Muscle of leg (tissue), 11 donors: Measurements from ENCODE around the gene CDCA7. TPM values are rescaled to one million over a fixed set of nuclear protein-coding genes. Genes with fewer than 3 reads are reported as not detected.
A peak's percentile ranks its signal among the peaks of the same experiment; 100 is the strongest.

ENCODE experiments used
- DNase-seq: peaks from one replicate; pipeline ENCODE4 v3.0.0; 2013
- H3K27ac ChIP-seq: one replicate; pipeline ENCODE4 v1.5.1; 2013; ENCODE audit warnings: mild to moderate bottlenecking, low read length, control low read depth
- H3K27me3 ChIP-seq: one replicate; pipeline ENCODE4 v1.6.1; 2013; ENCODE audit warnings: low read length; ENCODE audit not compliant: control insufficient read depth, insufficient read depth
- H3K36me3 ChIP-seq: one replicate; pipeline ENCODE4 v1.6.1; 2013; ENCODE audit warnings: low read length; ENCODE audit not compliant: control insufficient read depth, insufficient read depth
- H3K4me1 ChIP-seq: one replicate; pipeline ENCODE4 v1.6.1; 2013; ENCODE audit warnings: low read length; ENCODE audit not compliant: control insufficient read depth, insufficient read depth
- H3K4me3 ChIP-seq: one replicate; pipeline ENCODE4 v1.5.1; 2013; ENCODE audit warnings: low read length, control low read depth
- H3K9me3 ChIP-seq: replicated peaks from 2 replicates; pipeline ENCODE4 v1.6.1; 2013; ENCODE audit warnings: low read depth, low read length; ENCODE audit not compliant: control insufficient read depth
- WGBS: methylation state at CpG from one replicate; pipeline ENCODE4 v1.1.5; 2013; ENCODE audit warnings: missing lambda C conversion rate; ENCODE audit not compliant: insufficient coverage; 5-methylcytosine and 5-hydroxymethylcytosine counted together
- polyA plus RNA-seq, 8 donors: library from polyadenylated mRNA; unstranded; fragments of 120-200 nt; gene quantifications; one replicate each; pipeline versions ENCODE4 v1.2.1 to v1.2.3, GENCODE V29; 2013; ENCODE audit warnings: inconsistent platforms in 1 of 8, low replicate concordance in 1 of 8; ENCODE audit not compliant: insufficient read length in 8 of 8, insufficient read depth in 1 of 8
- total RNA-seq: library from RNA; stranded (reverse); fragments of 120-200 nt; gene quantifications from one replicate; pipeline ENCODE4 v1.2.4, GENCODE V29; 2013

Gene CDCA7
- total and polyA plus RNA-seq, 9 donors: 7.8 to 24.2 (median 19.6) TPM

- Histone ChIP-seq H3K9me3 (no peaks in the 10 kb centered on the region), H3K4me3 (no peak overlapping the region), H3K4me1 (peaks cover 23% of the 10 kb centered on the region), H3K27me3 (peaks cover 4% of the 10 kb centered on the region), H3K27ac (no peak overlapping the region), H3K36me3 (no peaks in the 10 kb centered on the region)
- no peak for DNase-seq
- 84% methylated on average over 2 of the region's 4 CpGs for WGBS
Observed at GRCh38 chr2:173397539-173397938, 42.9 kb downstream of the CDCA7 start.

- Histone ChIP-seq H3K36me3 (no peaks in the 10 kb centered on the region), H3K4me3 (no peak overlapping the region), H3K4me1 (peaks cover 20% of the 10 kb centered on the region), H3K27ac (no peak overlapping the region), H3K27me3 (peaks cover 9% of the 10 kb centered on the region), H3K9me3 (no peaks in the 10 kb centered on the region)
- WGBS: 76% methylated on average over 2 of the region's 4 CpGs
- no peak for DNase-seq
Observed at GRCh38 chr2:173399229-173399628, 44.6 kb downstream of the CDCA7 start.

DNA sequence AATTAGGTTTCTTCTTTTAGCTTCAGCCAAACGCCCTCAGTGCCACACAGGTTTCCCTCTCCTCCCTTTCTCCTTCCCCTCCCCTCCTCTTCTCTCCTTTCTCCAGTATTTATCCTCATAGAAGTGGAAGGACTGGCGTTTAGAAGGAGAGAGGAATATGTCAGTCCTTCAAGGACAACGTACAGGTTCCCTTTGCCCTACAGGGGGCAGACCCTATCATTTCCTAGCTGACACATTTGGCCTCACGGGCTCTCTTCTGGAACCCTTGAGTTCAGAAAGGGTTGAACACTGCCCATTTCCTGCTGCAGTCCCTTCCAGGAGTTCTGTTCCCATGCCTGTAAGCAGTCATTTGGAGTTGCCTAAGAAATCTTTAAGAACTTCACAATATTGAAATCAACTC, 46.1 kb downstream of the CDCA7 start:
- Histone ChIP-seq H3K4me1 (peaks cover 15% of the 10 kb centered on the region), H3K27me3 (peaks cover 9% of the 10 kb centered on the region), H3K9me3 (no peaks in the 10 kb centered on the region), H3K36me3 (no peaks in the 10 kb centered on the region), H3K4me3 (no peak overlapping the region), H3K27ac (no peak overlapping the region)
- WGBS: 33% methylated on average over 1 of the region's 4 CpGs
- DNase-seq: no peak

DNA sequence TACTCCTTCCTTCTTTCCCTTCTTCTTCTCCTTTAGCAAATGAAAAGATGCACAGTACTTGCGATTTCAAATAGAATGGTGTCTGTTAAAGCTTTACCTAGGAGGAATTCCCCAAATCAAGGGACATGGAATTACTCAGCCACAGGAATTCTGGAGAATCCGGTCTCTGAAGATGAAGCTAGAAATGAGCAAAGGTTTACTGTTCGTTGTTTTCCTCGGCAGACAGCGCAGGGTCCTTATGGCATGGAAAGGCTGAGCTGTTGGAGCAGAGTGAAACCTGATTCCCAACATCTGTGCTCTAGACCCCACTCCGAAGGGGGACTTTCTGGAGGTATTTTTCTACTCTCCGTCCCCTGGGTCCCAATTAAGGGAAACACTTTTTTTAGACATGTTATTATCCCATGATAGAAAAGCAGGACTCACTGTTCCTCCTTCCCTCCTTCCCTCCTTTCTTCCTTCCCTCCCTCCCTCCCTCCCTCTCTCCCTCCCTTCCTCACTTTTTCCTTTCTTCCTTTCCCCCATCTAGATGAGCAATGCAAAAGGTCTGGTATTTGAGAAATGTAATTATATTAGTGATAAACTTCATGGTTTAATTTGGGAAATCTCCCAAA, 47.1 kb downstream of the CDCA7 start:
- H3K4me1 ChIP-seq: peaks cover 15% of the 10 kb centered on the region
- DNase-seq: peak; percentile 75
- H3K36me3 ChIP-seq: no peaks in the 10 kb centered on the region
- peaks cover 7% of the 10 kb centered on the region for H3K27me3 ChIP-seq
- 0% methylated on average over 3 of the region's 7 CpGs for WGBS
- peak overlapping the region; percentile 16 for H3K4me3 ChIP-seq
- H3K27ac ChIP-seq: peak overlapping the region; percentile 81
- H3K9me3 ChIP-seq: no peaks in the 10 kb centered on the region

DNA sequence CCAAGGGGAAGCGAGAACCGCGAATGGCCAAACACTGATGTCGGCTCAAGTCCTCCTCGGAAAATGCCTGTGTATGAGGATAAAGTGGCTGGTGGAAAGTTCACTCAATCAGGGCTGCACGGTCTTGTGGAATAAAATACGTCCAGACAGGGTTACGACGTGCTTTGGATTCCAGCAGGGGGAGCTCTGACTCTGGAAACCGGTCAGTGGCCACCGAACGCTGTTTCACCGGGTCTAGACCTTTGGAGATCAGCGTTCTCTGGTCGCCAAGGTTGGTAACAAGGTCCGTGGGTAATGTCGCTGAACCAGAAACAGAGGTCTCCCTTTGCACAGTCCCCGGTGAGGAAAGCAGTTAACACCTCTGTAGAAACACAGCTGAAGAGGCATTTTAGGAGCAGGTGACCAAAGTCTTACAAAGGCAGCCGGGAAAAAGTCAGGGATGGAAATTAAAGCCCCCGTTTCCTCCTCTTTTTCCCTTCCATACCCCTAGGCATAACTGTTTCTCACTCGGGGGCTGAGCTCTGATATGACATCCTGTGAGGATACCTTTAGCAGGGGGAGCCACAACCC, 47.8 kb downstream of the CDCA7 start:
- WGBS: 5% methylated on average over 19 of the region's 21 CpGs
- Histone ChIP-seq H3K4me3 (peak overlapping the region; percentile 16), H3K4me1 (peaks cover 17% of the 10 kb centered on the region), H3K27ac (peak overlapping the region; percentile 81), H3K36me3 (no peaks in the 10 kb centered on the region), H3K9me3 (no peaks in the 10 kb centered on the region), H3K27me3 (peaks cover 7% of the 10 kb centered on the region)
- DNase-seq: peak; percentile 93

- H3K27ac ChIP-seq: no peak overlapping the region
- H3K4me1 ChIP-seq: peaks cover 17% of the 10 kb centered on the region
- no peaks in the 10 kb centered on the region for H3K36me3 ChIP-seq
- 100% methylated on average over 1 of the region's 8 CpGs for WGBS
- DNase-seq: no peak
- H3K4me3 ChIP-seq: no peak overlapping the region
- peaks cover 7% of the 10 kb centered on the region for H3K27me3 ChIP-seq
- no peaks in the 10 kb centered on the region for H3K9me3 ChIP-seq
Observed at GRCh38 chr2:173404841-173405750, 50.4 kb downstream of the CDCA7 start.

DNA sequence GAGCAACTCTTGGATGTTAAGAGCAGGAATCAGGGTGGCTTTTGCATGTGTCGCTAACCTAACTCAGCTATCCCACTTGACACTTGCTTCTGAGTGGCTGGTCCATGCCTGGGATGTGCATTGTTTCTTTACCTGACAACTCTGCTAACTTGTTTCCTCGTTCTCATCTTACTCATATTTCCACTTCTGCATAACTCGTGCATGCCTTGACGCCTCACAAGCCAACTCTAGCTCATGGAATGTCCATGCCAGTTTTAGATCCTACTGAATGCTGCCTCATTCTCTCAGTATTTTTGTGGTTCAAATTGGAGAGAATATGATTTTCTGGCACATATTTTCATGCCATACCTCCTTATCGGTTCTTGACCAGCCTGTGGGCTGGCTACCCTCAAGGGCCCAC, 52.5 kb downstream of the CDCA7 start:
- Histone ChIP-seq H3K4me3 (no peak overlapping the region), H3K36me3 (no peaks in the 10 kb centered on the region), H3K27ac (no peak overlapping the region), H3K9me3 (no peaks in the 10 kb centered on the region), H3K4me1 (peaks cover 7% of the 10 kb centered on the region), H3K27me3 (peaks cover 4% of the 10 kb centered on the region)
- DNase-seq: no peak
- 100% methylated on average over 2 of the region's 5 CpGs for WGBS

DNA sequence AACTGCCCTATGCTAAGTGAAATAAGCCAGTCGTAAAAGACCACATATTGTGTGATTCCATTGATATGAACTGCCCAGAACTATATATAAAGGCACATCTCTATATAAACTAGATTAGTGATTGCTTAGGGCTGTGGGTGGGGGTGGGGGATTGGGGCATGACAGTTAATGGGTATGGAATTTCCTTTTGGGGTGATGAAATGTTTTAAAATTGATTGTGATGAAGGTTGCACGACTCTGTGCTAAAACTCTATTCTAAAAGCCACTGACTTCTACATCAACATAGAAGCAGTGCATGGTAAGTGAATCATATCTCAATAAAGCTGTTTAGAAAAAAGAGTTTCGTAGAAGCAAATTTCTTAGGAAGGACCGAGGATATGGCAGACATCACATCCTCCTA, 53.0 kb downstream of the CDCA7 start:
- Histone ChIP-seq H3K9me3 (no peaks in the 10 kb centered on the region), H3K27me3 (peaks cover 4% of the 10 kb centered on the region), H3K4me3 (no peak overlapping the region), H3K27ac (no peak overlapping the region), H3K36me3 (no peaks in the 10 kb centered on the region), H3K4me1 (peaks cover 5% of the 10 kb centered on the region)
- DNase-seq: no peak
- WGBS: 80% methylated on average over 1 of the region's 4 CpGs

- DNase-seq: no peak
- Histone ChIP-seq H3K4me1 (peaks cover 5% of the 10 kb centered on the region), H3K9me3 (no peaks in the 10 kb centered on the region), H3K36me3 (no peaks in the 10 kb centered on the region), H3K27ac (no peak overlapping the region), H3K27me3 (no peaks in the 10 kb centered on the region), H3K4me3 (no peak overlapping the region)
- 49% methylated on average over 2 of the region's 3 CpGs for WGBS
Observed at GRCh38 chr2:173410579-173410978, 55.9 kb downstream of the CDCA7 start.

DNA sequence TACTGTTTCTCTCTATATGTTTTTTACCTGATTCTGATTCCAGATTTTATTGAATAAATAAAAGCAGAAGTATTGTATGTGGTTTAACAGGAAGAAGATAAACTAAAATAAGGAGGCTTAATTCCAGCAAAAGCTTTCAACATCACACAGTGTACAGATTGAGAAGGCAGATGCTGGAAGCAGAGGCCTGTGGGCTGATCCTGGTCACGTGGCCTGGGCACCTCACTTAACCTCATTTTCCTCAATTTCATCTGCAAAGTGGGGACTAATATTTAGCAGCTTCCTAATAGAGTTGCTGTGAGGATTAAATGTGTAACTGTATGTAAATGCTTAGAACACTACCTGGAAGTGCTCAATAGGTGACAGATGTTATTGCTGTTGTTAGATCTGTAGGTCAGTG, 58.0 kb downstream of the CDCA7 start:
- Histone ChIP-seq H3K27me3 (no peaks in the 10 kb centered on the region), H3K4me3 (no peak overlapping the region), H3K36me3 (no peaks in the 10 kb centered on the region), H3K4me1 (peaks cover 9% of the 10 kb centered on the region), H3K9me3 (no peaks in the 10 kb centered on the region), H3K27ac (no peak overlapping the region)
- WGBS: no CpG with 5 or more reads among the region's 1 CpG
- no peak for DNase-seq
